Measurements from ENCODE around the gene TREX2.

The TREX2 gene, protein sequence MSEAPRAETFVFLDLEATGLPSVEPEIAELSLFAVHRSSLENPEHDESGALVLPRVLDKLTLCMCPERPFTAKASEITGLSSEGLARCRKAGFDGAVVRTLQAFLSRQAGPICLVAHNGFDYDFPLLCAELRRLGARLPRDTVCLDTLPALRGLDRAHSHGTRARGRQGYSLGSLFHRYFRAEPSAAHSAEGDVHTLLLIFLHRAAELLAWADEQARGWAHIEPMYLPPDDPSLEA

DNA sequence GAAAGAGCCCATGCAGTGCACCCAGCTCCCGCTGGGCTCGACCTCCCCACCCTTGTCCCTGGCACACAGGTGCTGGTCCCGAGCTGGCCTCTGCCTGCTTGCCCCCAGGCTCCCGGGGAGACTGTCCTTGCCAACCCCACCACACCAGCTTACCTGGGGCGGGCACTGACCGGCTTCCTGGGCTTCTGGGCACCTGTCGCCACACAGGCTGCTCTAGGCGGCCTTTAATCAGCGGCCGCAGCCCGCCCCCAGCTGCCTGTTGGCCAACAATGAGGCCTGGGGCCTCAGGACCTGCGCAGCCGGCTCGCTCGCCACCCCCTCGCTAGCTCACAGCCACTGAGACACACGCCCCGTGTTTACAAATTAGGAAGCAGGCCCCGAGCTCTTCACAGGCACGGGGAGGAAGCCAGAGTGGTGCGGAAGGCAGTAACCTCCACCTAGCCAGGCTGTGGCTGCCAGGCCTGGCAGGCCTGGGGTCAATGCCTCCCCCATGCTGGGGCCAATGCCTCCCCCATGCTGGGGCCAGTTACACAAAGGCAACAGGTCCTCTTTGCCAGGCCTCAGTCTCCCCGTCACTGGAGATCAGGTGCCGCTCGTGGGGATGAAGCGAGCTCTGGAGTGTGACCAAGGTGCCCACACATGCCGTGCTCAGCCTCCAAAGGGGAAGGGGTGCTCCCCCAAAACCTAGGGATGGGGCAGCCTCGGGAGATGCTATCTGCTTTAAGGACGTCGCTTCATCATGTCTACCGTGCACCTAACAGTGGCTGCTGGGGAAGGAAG is at the start of gene TREX2:
TREX2 (minus strand) TSS at position 201 of the 780 bp plus-strand sequence. CDS start 626 bp downstream, outside the sequence.
- DNase-seq (ENCODE audit: low read depth, low spot score): no peak

DNA sequence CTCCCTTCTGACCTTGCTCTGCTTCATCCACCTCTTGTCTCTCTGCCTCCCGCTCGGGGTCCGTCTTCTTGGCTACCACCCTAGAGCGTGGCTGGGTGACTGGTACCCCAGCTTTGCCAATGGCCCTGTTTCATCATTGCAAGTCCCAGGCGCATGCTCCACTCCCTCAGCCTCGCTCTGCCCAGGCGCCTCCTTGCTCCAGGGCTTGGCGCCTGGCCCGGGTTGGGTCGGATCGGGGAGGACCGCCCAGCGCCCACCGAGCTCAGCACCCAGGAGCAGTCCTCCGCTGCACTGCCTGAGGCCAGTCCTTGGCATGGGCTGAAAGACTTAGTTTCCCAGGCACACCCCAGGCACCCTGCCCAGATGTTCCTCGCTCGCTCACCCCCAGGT is 49.5 kb upstream of the TREX2 start:
- DNase-seq (ENCODE audit: low read depth, low spot score): no peak

DNA sequence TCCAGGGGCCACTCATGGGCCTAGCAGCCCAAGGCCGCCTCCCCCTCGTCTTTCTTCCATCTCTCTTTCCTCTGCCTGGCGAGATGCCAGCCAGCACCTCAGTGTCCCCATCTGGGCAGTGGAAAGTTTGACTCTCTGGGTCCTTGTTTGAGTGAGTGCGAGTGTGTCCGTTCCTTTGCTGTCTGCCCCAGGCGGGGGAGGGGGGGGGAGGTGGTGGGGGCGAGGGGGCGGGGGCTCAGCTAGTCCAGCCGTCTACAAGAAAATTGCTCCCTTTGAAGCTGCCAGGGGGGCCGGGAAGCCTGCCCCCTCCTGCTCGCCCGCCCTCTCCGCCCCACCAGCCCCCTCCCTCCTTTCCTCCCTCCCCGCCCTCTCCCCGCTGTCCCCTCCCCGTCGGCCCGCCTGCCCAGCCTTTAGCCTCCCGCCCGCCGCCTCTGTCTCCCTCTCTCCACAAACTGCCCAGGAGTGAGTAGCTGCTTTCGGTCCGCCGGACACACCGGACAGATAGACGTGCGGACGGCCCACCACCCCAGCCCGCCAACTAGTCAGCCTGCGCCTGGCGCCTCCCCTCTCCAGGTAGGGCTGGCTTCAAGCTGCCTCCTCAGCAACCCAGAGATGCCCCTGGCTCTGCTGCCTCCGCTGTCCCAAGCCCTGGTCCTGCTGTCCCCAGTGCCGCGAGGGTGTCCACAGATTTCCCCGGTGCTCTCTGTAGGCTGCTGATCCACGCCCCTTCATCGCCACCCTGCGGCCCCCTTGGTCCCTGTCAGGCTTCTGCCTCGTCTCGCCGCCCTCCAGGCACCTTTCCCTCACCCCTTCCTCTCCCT is 48.9 kb upstream of the TREX2 start, which contains the start of gene BGN:
BGN (plus strand) TSS at position 440 of the 821 bp plus-strand sequence. CDS start 9,652 bp downstream, outside the sequence.
- no peak for DNase-seq (ENCODE audit: low read depth, low spot score)

DNA sequence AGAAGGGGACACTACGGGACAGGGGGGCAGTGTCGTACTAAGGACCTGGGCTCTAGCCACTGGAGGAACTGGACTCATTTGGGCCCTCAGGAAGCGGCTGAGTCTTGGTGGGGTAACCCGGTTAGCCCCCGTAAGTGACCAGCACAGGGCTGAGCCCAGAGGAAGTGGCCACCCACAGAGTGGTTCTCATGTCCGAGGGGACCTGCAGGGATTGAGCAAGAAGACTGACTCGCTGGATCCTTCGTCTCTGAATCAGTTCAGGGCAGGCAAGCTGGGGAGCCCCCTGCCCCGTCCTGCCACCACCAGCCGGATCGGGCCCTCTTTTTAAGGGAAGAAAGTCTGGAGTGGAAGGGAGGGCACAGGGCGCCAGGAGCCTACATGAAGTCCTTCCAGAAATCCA is 48.2 kb upstream of the TREX2 start:
- DNase-seq (ENCODE audit: low read depth, low spot score): no peak

DNA sequence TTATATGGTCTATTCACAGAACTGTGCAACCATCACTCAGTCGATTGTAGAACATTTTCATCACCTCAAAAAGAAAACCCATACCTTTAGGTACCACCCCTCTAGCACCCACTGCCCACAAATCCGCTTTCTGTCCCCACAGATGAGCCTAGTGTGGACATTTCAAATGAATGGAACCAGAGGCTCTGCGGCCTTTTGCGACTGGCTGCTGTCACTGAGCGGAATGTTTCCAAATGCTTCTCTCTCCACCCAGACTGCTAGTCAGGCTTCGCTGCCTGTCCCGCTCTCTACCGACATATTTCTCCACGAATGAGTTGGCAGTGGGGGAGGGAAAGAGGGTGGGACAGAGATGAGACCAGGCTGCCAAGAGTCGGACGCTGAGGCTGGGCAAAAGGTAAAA is 47.2 kb upstream of the TREX2 start:
- DNase-seq (ENCODE audit: low read depth, low spot score): no peak

DNA sequence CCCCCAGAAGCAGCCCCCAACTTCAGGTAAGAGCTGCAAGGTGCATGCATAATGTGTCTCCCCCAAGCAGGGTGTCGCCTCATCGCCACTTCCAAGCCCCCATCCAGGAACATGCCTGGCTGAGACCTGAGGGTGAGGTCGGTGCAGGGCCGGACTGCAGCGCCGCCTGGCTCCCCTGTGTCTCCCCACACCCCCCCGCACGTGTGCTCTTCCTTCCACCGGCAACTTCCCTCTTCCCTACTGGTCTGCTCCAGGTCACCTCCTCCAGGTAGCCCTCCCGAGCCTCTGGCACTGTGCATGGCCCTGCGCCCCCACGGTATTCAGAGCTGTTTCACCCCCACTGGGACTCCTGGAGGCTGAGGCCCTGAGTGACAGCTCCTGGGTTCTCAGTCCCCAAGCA is 46.7 kb upstream of the TREX2 start:
- no peak for DNase-seq (ENCODE audit: low read depth, low spot score)

DNA sequence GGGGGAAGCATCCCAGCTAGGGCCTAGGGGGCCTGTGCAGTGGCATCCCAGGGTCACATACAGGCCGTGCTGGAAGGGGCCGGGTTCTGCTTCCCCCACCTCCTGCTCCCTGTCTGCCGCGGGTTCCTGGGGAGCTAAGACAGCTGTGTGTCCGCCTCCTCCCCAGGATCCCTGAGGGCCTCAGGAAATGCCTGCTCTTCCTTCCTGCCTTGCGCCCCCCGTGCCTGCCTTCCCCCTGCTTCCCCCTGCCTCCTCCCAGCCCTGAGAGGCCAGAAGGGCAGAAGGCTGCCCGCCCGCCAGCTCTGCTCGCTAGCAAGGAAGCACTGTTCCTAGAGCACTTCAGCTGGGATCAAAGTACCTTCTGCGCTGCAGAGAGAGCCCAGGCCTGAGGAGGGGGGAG is 46.1 kb upstream of the TREX2 start:
- no peak for DNase-seq (ENCODE audit: low read depth, low spot score)

DNA sequence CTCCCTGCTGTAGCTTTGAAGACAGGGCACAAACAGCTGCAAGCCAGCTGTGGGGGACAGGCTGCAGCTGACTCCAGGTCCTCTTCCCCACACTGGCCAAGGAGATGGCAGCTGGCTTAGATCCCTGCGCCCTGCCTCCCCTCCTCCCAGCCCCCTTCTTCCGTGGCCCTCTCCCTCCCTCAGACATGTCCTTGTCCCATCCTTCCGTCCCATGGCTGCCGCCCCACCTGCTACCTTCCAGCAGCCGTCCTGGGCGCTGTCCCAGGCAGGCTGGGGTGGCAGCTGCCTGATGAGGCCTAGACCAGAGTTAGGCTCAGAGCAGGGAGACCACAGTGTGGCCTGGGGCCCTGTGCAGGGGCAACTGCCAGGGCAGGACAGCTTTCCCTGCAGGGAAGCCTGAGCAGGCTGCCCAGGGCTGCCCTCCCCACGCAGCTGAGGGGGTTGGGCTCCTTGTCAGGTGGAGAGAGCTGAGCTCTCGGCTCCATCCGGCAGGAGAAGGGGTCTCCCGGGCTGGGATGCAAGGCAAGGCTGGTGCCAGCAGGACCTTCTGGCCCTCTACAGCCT is 45.6 kb upstream of the TREX2 start:
- DNase-seq (ENCODE audit: low read depth, low spot score): no peak

DNA sequence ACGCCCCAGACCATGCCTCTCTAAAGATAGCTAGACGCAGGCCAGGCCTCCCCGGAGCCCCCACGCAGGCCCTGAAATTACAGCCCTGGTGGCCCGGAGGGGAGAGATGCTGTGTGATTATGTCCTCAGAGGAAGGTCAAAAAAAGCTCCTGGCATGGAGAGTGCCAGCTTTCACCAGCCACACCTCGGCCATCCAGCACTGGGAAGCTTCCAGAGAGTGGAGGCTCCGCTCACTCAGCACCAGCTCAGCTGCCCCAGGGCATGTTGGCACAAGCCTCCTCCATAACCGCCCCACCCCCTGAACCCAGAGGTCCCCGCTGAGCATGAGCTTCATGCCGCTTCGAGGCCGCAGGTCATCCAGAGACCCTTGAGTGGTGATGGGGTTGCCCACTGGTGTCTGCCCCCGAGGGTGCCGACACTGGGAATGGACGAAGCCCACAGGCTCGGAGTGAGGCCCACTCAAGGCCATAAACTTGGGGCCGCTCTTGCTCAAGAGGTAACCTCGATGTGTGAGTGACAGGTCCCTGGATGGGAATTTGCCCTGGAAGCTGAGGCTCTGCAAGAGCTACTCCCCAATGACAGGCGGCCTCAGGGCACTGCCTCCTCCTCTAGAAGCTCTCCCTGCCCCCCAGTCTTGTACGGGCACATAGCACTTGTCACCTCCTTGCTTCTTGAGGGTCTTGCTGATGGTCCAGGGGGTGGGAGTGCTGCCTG is 44.5 kb upstream of the TREX2 start:
- DNase-seq (ENCODE audit: low read depth, low spot score): no peak

DNA sequence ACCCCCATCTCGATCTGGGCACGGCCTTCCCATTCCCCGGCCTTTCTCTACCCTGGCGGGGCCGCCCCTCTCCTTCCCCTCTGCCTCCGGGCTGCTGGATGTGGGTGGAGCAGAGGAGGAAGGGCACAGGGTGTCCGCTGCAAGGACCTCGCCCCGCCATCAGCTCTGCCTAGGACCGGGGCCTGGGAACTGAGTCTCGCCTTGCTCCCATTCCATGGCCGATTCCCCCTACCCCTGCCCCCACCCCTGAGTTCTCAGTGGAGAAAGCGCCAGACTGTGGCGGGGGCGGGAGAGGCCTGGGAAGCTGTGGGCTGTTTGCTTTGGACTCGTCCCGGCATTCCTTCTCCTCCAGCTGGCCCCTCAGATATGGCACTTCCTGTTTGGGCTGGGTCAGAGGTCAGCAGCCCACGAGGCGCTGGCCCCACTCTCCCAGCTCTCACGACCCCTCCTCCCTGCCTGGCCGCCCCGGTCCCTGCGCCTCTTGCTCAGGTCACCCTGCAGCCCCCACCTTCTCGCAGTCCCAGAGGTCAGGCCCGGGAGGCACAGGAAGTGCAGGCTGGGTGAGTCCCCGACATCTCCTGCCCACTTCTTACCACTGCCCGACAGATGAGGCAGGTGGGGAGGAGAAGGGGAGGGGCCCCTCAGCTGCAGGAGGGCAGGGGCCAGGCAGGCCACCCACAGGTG is 42.5 kb upstream of the TREX2 start:
- no peak for DNase-seq (ENCODE audit: low read depth, low spot score)

DNA sequence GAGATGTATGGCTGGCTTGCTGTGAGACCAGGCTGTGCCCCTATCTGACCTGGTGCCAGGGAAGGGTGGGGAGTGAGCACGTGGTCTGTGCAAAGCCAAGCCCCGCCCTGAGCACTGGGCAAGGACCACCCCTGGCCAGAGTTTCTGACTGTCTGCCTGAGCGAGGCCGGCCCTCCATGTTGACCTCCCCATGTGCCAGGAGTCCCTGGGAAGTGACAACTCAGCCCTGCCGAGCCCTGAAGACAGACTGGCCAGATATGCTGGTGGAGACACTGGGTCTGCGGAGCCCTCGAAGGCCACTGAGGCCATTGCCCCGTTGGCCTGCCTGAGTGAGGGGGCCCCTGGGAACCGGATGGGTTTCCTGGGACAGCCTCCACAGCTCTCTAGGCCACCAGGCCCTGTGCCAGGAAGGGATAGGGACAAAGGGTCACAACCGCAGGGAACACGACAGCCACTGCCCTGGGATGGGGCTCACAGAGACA is 41.8 kb upstream of the TREX2 start:
- no peak for DNase-seq (ENCODE audit: low read depth, low spot score)

DNA sequence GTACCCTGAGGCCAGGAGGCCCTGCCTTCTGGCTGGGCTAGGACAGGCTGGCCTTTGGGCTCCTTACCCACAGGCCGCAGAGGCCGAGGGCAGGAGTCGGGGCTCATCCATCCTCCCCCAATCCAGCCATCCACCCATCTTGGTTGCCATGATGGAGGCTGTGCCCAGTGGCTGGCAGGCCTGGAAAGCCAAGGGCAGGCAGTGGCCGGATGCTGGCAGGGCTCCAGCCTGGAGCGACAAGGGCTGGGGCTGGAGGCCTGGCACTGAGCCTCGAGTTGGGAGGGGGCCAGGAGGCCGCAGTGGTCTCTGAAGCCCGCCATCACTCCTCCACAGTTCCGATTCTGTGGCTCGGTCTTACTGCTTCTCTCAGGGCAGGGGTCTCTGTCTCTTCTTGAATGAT is 40.3 kb upstream of the TREX2 start:
- DNase-seq (ENCODE audit: low read depth, low spot score): no peak

DNA sequence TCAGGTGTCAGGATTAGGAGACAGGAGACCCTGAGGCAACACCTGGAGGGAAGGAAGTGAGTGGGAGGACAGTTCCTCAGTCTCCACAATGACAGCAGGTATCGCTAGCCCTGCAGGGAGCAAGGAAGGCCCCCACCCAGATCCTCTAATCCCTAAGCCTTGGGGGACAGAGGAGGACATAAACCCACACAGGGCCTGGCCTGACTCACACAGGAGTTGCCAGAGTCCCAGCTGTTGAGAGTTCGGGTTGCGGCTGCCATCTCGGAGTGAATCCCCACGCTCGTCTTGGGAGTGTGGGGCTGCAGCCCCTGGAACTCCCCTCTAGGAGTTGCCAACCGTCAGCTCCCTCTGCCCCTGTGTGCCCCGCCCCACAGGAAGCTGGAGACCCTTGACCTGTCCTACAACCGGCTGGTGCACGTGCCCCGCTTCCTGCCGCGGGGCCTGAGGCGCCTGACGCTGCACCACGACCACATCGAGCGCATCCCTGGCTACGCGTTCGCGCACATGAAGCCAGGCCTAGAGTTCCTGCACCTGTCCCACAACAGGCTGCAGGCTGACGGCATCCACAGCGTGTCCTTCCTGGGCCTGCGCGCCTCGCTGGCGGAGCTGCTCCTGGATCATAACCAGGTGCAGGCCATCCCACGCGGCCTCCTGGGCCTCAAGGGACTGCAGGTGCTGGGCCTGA is 39.7 kb upstream of the TREX2 start:
- DNase-seq (ENCODE audit: low read depth, low spot score): no peak

DNA sequence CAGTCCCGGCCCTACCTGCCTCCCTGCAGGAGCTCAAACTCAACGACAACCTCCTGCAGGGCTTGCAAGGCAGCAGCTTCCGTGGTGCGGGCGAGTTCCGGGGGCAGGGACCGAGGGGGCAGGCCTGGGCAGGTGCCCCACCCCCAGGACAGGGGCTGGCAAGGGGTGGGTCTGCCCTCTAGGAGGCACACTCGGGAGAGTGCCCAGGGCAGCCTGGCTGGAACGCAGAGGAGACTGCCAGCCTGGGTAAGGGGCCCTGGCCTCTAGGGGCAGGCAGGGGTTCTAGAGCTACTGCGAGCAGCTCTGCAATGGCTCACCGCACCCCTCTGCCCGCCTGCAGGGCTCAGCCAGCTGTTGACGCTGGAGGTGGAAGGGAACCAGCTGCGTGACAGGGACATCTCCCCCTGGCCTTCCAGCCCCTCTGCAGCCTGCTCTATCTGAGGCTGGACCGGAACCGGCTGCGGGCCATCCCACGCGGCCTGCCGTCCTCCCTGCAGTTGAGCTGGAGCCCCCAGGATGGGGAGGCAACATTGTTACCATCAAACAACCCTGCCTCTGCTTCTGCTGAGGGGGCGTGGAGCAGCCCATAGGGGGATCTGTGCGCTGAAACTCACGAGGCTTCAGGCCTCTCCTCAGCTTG is 36.6 kb upstream of the TREX2 start:
- no peak for DNase-seq (ENCODE audit: low read depth, low spot score)

DNA sequence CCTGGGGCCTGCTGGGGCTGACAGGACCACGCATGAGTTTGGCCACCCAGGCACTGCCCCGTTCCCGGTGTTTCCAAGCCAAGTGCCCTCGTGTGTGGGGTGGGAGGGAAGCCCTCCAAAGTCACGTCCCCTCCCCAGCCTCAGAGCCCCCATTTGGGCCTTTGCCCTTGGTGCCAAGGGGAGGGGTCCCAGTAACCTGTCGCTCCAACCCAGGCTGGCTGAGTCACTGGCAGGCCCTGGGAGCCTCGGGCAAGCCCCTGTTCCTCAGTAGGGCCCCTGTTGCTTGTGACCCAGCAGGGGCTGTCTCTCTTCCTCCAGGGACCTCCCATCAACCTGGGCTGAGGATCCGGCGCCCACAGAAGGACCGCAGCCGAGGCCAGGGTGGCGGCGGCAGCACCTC is 35.2 kb upstream of the TREX2 start:
- no peak for DNase-seq (ENCODE audit: low read depth, low spot score)

DNA sequence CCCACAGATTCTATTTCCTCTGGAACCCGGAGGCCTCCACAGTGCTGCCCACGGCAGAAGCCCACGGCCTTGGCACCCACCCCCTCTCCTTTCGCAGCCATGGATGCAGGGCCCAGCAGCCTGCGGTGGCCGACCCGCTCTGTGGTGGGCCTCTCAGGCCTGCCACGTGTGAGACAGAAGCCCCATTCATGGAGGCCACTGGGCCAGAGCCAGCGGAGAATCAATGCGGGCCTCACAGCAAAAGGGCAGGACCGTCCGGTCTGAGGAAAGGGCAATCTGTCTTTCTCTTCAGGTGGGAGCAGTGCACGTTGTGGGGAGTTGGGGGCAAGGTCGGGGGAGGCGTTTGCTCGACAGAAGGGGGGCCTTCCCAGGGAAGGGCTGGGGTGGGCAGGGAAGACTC is 32.9 kb upstream of the TREX2 start:
- DNase-seq (ENCODE audit: low read depth, low spot score): no peak

DNA sequence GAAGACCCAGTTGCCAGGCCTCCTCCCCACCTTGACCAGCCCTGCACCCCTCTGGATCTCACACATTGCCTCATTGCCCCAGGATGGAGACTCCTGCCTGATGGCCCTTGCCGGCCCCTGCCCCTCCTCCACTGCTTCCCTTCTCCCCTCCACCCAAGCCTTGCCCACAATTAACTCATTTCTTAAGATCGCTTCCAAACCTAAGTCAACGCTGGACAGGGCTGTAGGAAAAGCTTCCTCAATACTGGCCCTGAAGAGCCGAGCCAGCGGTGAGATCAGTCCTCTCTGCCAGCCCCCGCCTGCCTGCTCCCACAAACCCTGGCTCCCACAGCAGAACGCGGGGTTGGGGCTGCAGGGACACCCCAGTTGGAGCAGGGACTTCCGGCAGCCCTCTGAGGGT is 32.0 kb upstream of the TREX2 start:
- DNase-seq (ENCODE audit: low read depth, low spot score): no peak

DNA sequence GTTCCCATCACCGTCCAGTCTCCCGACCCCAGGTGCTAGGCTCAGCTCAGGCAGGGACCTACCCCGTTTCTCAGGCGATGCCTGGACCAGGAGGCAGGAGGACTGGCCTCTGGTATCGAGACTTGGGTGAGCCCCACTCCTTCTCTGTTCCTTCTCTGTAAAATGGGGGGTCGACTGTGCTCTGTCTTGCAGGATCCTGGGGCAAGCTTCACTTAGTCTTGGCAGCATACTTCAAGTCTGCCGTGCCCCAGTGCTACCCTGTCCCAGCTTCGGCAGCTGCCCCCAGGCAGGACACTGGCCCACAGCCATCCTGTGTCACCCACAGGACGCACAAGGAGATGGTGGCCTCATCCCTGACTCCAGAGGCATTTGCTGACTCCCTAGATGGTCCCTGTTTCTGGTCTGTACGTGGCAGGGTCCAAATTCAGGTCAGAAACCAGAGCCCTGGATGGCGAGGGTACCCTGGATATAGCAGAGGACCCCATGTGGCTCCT is 31.6 kb upstream of the TREX2 start:
- DNase-seq (ENCODE audit: low read depth, low spot score): no peak

DNA sequence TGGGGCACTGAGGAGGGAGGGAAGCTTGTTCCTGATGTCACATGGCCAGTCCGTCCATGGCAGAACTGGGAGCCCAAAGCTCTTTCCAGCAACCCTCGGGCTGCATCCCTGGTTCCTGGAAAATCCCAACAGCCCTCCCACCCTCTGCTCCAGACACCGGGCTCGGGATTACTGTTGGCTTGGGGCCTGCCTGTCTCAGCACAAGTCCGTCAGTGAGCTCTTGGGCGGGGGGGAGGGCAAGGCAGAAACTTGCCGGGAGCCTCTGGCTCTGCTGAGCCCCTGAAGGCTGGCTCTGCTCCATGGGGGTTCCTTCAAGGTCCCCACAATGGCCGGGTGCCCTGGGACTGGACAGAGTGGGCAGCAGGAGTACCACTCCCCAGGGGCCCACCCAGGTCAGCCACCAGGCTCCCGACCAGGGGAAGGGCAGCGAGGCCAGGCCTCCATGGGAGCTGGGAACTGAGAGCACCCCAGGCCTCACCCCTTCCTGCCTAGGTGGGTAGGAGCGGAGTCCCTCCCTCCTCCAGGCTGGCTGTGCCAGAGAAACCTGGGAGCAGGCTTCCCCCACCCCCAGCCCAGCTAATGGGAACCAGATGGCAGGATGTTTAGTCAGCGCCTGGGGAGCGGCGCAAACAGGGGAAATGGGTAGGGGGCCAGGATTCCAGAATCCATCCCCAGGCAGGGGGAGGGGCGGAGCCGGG is 31.0 kb upstream of the TREX2 start:
- DNase-seq (ENCODE audit: low read depth, low spot score): no peak
